GM21737 (cell line): Measurements from ENCODE around the gene TMEM217.
A peak's percentile ranks its signal among the peaks of the same experiment; 100 is the strongest.
"Not testable (repeated sequence)": the region's sequence is repeated elsewhere in the genome, so short reads cannot be mapped to it uniquely, and the experiment has no call there.

Experiments
- ATAC-seq: cut with Tn5 transposase; IDR thresholded peaks from one replicate; pipeline ENCODE4 v1.9.1; 2021; ENCODE audit warnings: mild to moderate bottlenecking, moderate library complexity; ENCODE audit not compliant: unreplicated experiment

The TMEM217 gene

DNA sequence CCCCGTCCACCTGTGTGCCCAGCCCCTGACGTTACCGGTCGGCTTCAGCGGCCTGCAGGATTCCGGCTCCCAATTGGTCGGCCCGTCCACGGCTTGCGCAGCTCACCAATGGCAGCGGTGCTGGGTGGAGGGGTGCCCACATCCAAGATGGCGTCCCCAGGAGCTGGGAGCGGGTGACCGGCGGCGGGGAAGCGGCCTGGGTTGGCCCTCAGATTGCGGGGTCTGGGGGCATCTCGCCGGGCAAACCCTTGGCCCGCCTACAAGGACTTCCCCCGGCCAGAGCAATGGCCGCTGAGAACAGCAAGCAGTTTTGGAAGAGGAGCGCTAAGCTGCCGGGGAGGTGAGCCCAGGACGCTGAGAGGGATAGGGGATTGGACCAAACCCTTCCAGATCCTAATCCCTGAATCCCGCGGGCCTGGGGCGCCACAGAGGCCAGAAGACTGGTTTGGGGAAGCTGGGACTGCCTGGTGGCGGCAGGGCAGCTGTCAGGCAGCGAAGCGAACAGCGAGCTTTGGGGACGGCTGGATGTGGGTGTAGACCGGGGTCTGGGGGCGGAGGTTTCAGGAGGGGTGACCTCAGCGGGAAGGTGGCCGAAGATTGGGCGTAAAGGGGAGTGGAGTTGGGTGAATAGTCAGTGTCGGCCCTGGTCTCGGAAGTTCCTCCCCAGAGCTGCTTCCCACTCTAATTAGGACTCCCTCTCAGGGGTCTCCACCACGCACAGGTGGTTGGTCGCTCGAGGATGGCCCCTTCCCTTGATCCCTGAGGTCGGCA lies at the start of gene TMEM217, which contains the start of gene TBC1D22B:
Gene TMEM217, minus strand, starts transcription at position 511 of the 771 bp plus-strand sequence. CDS start 39,114 bp downstream, outside the sequence.
Gene TBC1D22B, plus strand, starts transcription at position 139 of the 771 bp plus-strand sequence. Its CDS starts 146 bp downstream, at position 285.
- ATAC-seq: peak; percentile 92

DNA sequence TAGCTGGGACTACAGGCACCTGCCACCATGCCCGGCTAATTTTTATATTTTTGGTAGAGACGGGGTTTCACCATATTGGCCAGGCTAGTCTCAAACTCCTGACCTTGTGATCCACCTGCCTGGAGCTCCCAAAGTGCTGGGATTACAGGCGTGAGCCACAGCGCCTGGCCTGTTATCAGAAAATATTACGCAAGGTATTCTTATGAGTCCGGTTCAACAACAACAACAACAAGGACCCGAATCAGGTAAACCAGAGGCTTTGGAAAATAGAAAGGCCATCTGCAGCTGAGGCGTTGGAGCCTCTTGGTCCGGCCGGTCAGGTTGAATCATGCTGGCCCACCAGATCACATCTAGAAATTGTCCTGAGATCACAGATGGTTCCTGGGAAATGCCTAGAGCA lies 49.5 kb upstream of the TMEM217 start:
- not testable (repeated sequence) for ATAC-seq

DNA sequence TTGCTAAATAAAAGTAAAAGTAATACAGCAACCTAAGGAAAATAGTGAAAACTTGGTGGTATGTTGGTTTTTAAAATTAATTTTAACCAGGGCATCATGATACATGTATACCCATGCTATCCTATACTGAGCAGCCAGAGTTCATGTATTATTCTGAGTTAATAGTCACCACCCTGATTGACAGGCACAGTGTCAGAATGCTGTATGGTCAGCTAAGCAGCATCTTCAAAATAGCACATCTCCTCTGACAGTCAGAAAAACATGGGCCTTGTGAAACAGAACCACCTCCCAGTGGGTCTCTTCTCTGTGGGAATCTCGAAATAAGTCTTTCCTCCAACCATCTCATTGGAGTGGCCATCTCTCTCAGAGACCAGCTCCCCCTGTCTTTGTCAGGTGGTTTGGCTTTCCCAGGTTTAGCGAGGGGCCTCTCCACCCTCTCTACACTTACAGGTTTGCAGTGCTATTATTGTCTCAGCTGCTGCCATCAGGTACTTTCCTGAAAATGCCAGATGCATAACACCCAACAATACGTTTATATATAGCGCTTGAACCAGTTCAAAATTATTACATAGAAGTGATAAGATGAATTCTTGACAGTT lies 48.8 kb upstream of the TMEM217 start:
- no peak for ATAC-seq

DNA sequence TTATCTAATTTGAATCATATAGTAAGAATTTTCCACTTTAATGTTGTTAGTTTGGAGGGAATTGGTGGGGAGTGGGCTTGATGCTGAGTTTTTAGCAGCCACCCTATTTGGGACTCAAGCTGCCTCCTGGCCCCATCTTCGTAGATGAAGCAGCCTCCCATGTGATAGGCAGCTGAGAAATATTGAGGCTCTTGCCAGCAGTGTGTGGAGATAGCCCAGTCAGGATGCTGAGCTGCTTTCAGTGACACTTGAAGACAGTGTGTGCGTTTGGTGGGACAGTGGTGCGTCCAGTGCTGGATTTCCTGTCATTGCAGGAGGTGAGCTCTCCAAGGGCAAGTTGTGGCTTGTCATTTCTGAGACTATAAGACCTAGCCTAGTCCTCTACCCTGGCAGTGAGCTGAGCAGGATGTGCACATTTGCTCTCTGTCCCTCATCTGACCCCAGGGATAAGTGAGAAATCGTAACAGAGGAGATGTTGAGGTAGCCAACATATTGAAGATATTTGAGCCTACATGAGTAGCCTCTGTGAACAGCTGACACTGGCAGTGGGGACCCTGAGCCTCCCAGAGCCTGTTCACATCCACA lies 48.0 kb upstream of the TMEM217 start:
- ATAC-seq: no peak

DNA sequence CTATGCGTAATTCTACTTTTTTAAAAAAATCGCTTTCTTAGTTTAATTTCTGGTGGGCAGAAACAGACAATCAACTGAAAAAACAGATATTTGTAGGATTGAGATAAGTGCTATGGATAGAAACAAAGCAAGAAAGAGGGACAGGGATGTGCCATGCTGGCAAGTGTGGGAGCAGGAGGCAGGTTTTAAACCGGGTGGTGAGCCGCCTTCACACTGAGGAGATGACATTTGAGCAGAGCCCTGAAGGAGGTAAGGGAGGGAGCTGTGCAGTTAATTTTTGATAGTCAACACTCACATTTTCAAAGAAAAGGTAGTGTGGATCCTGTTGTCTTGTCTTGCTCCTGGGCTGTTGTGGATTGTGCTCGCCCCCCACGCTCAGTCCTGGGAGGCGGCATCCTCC lies 46.8 kb upstream of the TMEM217 start:
- ATAC-seq: no peak

DNA sequence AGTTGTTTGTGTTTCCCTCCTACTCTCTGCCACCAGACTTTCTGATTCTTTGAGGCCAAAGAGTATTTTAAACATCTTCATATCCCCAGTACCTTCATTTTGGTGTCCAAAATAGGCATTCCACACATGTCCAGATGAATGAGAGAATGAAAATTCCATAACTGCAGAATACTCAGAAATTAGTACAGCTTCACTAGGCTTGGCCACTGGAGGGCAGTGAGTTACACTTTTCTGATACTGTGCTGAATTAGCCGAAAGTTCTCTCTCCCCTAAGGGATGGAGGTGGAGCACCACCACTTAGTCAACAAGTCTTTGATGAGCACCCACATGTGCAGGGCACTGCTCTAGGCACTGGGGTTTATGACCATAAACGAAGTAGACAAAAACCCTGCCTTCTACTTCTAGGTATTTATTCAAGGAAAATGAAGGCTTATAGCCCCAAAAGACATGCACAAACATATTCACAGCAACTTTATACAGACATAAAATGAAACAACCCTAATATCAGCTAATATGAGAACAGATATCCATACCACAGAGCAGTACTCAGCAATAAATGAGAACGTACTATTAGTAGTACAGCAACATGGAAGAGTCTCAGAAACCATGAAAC lies 46.1 kb upstream of the TMEM217 start:
- no peak for ATAC-seq

DNA sequence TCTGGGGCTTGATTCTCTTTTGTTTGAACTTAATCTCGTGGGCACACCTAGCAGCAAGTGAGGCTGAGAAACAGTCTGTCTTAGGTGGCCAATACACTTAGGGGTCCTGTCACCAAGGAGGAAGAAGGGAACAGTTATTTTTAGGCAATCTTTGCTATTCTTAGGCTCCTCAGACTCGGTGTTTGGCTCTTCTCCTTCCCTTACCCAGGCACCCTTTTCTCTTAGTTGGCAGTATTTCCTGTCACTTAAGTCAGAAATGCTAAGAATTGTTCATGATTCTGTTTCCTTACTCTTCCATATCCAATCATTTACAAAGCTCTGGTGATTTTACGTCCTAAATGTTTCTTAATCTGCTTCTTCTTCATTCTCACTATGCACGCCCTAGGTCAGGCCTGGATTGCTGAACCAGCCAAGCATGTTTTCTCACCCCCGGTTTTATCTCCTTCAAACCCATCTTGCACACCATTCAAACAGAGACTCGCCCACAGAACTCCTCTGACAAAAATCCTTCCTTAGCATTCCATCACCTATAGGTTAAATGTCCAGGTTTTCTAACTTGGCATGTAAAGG lies 45.2 kb upstream of the TMEM217 start:
- ATAC-seq: no peak

DNA sequence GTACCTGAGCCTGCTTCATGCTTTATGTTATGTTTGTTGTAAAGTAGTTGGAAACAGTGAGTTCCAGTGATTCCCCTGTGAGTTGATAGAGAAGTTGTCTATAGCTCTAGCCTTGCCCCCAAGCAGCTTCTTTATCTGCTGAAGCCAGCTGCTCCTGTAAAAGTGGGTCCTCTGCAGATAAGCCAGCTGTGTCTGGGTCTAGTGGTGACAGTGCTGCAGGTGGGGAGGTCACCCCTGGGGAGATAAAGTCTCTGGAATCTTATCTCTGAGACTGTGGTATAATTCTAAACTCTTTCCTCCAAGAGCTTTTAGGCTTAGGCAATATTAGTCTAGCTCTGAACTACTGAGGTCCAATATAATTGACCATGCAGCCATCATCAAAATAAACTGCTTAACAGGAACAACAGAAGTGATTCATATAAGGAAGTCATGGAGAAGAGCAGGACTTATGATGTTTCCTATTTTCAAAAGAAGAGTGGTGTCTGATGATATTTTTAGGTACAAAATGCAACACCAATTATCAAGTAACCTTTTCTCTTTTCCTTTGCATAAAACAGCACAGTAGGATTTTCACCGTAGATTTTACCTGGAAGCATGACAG lies 44.2 kb upstream of the TMEM217 start:
- ATAC-seq: no peak

DNA sequence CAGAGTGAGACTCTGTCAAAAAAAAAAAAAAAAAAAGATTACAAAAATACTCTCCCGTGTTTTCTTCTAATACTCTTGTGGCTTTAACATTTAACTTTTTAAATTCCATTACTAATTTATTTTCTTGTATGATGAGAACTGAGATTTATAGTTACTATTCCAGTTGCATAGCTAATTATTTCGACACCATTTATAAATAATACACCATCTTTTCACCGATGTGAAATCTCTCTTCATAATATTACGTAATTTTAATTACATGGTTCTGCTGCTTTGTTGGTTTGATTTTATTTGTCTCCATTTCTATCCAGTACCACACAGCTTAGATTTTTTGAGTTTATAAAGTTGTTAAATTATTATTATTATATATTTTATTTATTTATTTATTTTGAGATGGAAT lies 42.0 kb upstream of the TMEM217 start:
- no peak for ATAC-seq

DNA sequence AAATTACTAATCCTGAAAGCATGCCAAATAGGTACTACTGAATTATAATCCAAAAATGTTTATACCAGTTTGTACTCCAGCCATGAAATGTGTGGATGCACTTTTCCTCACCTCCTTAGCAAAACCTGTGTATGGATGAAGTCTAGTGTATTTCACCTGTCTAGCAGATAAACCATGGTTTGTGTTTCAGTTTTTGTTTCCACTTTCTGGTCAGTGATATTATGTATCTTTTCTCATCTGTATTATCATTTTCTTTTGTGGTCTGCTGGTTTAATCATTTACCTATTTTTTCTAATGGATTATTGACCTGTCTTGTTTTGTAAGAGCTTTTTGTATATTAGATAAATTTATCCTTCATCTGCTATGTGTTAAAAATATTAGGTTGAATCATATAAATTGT lies 41.0 kb upstream of the TMEM217 start:
- ATAC-seq: no peak

DNA sequence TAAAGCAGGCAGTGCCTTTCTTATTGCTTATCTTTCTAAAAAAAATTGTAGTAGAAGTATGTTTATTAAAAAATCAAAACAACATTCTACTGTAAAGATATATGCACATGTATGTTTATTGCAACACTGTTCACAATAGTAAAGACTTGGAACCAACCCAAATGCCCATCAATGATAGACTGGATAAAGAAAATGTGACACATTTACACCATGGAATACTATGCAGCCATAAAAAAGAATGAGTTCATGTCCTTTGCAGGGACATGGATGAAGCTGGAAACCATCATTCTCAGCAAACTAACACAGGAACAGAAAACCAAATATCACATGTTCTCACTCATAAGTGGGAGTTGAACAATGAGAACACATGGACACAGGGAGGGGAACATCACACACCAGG lies 39.7 kb upstream of the TMEM217 start:
- ATAC-seq: not testable (repeated sequence)

DNA sequence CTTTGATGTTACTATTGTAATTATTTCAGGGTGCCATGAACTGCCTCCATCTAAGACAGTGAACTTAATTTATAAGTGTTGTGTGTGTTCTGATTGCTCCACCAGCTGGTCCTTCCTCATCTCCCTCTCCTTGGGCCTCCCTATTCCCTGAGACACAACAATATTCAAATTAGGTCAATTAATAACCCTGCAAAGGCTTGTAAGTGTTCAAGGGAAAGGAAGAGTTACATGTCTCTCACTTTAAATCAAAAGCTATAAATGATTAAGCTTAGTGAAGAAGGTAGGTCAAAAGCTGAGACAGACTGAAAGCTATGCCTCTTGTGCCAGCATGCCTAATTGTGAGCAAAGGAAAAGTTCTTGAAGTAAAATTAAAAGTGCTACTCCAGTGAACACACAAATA lies 35.5 kb upstream of the TMEM217 start:
- no peak for ATAC-seq

DNA sequence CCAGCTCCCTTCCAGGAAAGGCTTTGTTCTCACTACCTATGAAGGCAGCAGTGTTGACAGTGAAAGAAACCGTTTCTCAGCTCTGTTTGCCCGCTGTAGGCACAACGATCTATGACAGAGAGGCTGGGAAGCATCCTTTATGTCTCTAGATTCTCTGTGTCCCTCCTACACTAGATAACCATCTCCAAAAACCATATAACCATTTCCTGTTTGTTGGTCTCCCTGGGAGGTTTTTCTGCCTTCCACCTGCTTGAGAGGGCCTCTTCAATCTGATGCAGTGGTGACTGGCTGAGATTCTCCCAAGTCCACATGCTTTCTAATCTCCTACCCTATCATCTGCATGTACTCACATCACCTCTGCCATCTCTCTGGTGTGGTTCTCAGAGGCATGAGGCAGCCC lies 32.0 kb upstream of the TMEM217 start:
- no peak for ATAC-seq

DNA sequence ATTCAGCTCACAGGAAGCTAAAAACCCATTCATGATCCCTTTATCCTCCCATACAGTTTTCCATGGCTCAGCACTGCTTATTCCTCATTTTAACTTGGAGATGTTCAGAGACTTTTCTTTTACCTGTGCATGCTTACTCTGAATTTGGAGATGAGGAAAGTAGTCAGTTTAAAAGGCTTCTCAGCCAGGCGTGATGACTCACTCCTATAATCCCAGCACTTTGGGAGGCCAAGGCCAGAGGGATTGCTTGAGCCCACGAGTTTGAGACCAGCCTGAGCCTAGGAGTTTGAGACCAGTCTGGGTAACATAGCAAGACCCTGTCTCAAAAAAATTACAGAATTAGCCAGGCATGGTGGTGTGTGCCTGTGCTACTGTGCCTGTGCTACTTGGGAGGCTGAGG lies 30.3 kb upstream of the TMEM217 start:
- ATAC-seq: no peak

DNA sequence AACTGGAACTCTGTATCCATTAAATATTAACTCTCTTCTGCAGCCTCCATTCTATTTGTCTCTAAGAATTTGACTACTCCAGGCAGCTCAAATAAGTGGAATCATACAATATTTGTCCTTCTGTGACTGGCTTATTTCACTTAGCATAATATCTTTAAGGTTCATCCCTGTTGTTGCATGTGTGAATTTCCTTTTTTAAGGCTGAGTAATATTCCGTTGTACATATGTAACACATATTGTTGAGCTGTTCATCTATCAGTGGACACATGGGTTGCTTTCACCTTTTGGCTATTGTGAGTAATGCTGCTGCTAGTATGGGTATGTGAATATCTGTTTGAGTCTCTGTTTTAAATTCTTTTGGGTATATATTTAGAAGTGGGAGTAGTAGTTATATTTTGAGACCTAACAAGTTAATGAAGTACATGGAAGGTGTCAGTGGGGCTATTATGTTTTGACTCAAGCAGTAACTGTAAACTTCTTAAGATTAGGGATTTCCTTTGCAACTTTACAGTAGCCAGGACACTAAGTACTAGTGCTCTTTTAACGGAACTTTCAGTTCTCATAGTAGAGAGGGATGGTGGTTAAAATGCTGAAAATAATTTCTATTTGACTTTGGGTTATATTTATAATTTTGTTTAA lies 29.7 kb upstream of the TMEM217 start:
- ATAC-seq: no peak

DNA sequence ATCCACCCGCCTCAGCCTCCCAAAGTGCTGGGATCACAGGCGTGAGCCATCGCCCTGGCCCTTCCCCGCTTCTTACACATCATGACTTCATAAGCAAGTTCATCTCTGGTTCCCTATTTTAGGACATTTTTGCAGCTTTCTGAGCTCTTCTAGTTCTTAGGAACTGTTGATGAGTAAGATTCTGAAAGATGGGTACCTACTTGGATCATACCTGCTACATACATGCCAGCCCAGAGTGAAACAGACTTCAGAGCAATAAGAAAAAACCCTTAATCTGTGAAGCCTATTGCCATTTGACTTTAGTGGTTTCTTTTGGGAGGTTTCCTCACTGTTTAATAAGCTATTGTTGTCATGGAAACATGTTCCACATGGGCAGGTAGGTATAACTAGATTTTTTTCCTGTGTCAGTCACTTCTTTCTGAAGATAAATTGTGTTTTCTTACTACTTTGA lies 27.9 kb upstream of the TMEM217 start:
- ATAC-seq: no peak

DNA sequence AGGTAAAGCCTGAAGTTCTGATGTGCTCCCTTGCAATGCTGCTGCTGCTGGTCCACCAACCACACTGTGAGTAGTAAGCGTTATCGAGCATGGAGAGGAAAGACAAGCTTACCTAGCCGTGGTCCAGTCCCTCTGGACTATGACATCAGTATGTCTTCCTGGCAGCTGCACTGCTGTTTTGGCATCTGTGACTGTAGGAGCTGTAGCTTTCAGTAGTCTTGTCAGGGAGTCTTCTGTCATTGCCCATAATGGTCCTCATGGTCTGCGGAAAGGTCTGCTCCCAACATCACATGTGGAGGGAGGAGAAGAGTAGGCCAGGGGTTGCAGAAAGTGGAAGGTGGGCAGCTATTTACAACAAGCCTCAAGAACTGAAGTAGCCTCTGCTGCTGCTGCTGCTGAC lies 26.8 kb upstream of the TMEM217 start:
- ATAC-seq: no peak

DNA sequence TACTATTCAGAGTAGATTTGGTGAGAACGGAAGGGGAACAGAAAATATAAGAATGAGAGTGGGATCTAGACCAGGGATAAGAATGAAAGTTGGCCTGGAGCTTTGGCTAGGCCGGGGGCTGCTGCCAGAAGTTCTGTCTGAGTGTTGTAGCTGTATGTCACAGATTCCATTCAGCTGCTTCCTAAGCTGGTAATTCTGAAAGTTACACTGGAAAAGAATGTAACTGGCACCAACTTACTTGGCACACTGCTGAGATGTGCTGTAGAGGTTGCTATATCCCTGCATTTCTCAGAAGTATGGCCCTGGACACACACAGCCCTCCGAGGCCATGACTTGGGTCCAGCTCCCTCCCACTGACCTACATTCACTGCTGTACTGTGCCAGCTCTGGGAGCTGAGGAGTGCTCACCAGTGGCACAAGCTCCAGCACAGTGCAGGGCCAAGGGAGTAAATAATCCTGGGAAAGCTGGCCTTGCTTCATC lies 25.8 kb upstream of the TMEM217 start:
- no peak for ATAC-seq

DNA sequence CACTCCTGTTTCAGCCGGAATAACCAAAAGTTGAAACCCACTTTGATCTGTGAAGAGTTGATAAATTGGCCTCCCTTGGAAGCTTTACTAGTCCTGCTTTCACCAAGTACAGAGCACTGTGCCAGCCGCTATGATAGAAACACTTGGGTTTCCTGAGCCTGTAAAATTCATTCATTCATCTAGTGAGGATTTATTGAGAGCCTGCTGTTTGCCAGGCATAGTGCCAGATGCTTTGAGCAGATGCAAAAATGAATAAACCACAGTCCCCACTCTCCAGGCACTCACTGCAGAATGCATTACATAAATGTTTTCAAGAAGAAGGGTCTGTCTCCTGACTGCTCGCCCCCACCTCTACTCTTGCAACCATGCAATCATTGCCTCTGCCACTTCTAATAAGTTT lies 25.3 kb upstream of the TMEM217 start:
- no peak for ATAC-seq

DNA sequence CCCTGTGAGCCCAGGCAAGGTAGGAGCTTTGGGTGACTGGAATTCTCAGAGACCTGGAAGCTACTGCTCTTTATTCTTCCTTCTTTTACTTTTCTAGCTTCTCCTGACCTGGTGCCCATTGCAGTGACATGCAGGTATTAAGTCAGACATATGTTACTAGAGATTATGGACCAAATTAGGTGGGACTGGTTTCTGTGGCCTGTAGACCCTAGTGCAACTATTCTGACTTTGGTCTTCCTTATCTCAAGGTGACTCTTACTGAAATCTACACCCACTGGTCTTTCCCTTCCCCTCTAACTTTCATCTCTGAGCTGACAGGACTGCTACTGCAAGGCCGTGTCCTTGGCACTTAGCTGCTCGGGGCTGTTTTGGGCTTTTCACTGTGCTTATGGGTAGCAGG lies 24.4 kb upstream of the TMEM217 start:
- ATAC-seq: no peak
